B cell (primary cell): ENCODE data around the gene MAMLD1. TPM values are rescaled to one million over a fixed set of nuclear protein-coding genes. Genes with fewer than 3 reads are reported as not detected.

Experiments used
- ATAC-seq: fragments of 200-7000 bp; cut with Tn5 transposase; one replicate; pipeline ENCODE4 v1.10.0; 2021; ENCODE audit warnings: low read depth, mild to moderate bottlenecking, moderate number of reproducible peaks, moderate library complexity
- CTCF ChIA-PET: fragments of 350-600 bp; sonication (Branson Sonifier 250); formaldehyde crosslinking; loops from one replicate; lab custom pipeline; 2021; ENCODE audit warnings: antibody characterized with exemption, inconsistent platforms; lab: Charles Lee
- POLR2A ChIA-PET: fragments of 350-600 bp; sonication (Branson Sonifier 250); formaldehyde crosslinking; loops from one replicate; lab custom pipeline; 2021; ENCODE audit warnings: antibody characterized with exemption; lab: Charles Lee
- DNase-seq: peaks from one replicate; pipeline ENCODE4 v3.0.0; 2013
- H2AFZ ChIP-seq: 2 replicates; pipeline ENCODE4 v1.6.1; 2012; ENCODE audit warnings: mild to moderate bottlenecking, low read depth, low read length; ENCODE audit not compliant: insufficient read depth, poor library complexity, severe bottlenecking
- H3K27ac ChIP-seq, 2 donors: 1 replicate in 1 of 2; 2 replicates in 1 of 2; pipeline ENCODE4 v1.5.1; 2012 to 2013; ENCODE audit warnings: low read length in 2 of 2, mild to moderate bottlenecking in 2 of 2, moderate library complexity in 1 of 2
- H3K27me3 ChIP-seq, 4 experiments: fragments of 200-600 bp in 1 of 4; sonication (generic) in 1 of 4; replicated peaks in 1 of 4; 1 replicate in 2 of 4; 2 replicates in 2 of 4; pipeline versions ENCODE4 v1.6.1 to v1.7.0; 2013 to 2016; ENCODE audit warnings: low read length in 3 of 4, mild to moderate bottlenecking in 2 of 4, mixed read lengths in 1 of 4, moderate library complexity in 1 of 4; ENCODE audit not compliant: insufficient read depth in 4 of 4, control insufficient read depth in 3 of 4; ENCODE audit errors: control extremely low read depth in 1 of 4
- H3K36me3 ChIP-seq, 2 experiments: replicated peaks in 1 of 2; 1 replicate in 1 of 2; 2 replicates in 1 of 2; pipeline versions ENCODE4 v1.6.1 to v1.7.1; 2013; ENCODE audit warnings: low read length in 1 of 2; ENCODE audit not compliant: insufficient read depth in 2 of 2, control insufficient read depth in 1 of 2; ENCODE audit errors: control extremely low read depth in 1 of 2, extremely low read depth in 1 of 2
- H3K4me1 ChIP-seq, 2 donors: fragments of 200-600 bp in 1 of 2; sonication (generic) in 1 of 2; 1 replicate in 1 of 2; 2 replicates in 1 of 2; pipeline versions ENCODE4 v1.5.1 to v1.6.1; 2013 to 2017; ENCODE audit warnings: low read length in 2 of 2; ENCODE audit not compliant: control insufficient read depth in 2 of 2, insufficient read depth in 2 of 2
- H3K4me2 ChIP-seq: replicated peaks from 2 replicates; pipeline ENCODE3; 2012; ENCODE audit warnings: mild to moderate bottlenecking, low read depth, low read length; ENCODE audit not compliant: poor library complexity, severe bottlenecking
- H3K4me3 ChIP-seq, 5 experiments: fragments of 200-600 bp in 1 of 5; sonication (generic) in 1 of 5; 1 replicate in 3 of 5; 2 replicates in 2 of 5; pipeline versions ENCODE4 v1.5.1 to v1.7.0; 2011 to 2016; ENCODE audit warnings: low read length in 4 of 5, mild to moderate bottlenecking in 4 of 5, low read depth in 2 of 5, control low read depth in 1 of 5, moderate library complexity in 1 of 5; ENCODE audit not compliant: insufficient read depth in 1 of 5; ENCODE audit errors: control extremely low read depth in 1 of 5, extremely low read depth in 1 of 5
- H3K79me2 ChIP-seq: fragments of 200-600 bp; sonication (generic); one replicate; pipeline ENCODE4 v1.6.0; 2016; ENCODE audit warnings: low read length; ENCODE audit not compliant: control insufficient read depth, insufficient read depth
- H3K9ac ChIP-seq: fragments of 200-600 bp; sonication (generic); 2 replicates; pipeline ENCODE4 v1.6.1; 2017; ENCODE audit warnings: mild to moderate bottlenecking, low read length, moderate library complexity
- H3K9me3 ChIP-seq, 3 donors: one replicate each; pipeline versions ENCODE4 v1.6.1 to v1.7.1; 2013; ENCODE audit warnings: low read length in 2 of 3; ENCODE audit not compliant: control insufficient read depth in 2 of 3, insufficient read depth in 1 of 3; ENCODE audit errors: control extremely low read depth in 1 of 3
- H4K20me1 ChIP-seq: 2 replicates; pipeline ENCODE4 v1.6.0; 2012; ENCODE audit warnings: mild to moderate bottlenecking, low read length; ENCODE audit not compliant: insufficient read depth, control insufficient read depth, poor library complexity, severe bottlenecking
- H3K27ac Mint-ChIP-seq: one replicate; pipeline ENCODE4 v1.8.0; 2021; ENCODE audit warnings: mixed read lengths
- H3K27me3 Mint-ChIP-seq: one replicate; pipeline ENCODE4 v1.8.0; 2021; ENCODE audit warnings: mixed read lengths
- H3K4me1 Mint-ChIP-seq: one replicate; pipeline ENCODE4 v1.8.0; 2021; ENCODE audit warnings: mixed read lengths
- H3K4me3 Mint-ChIP-seq: one replicate; pipeline ENCODE4 v1.8.0; 2021; ENCODE audit warnings: mixed read lengths
- H3K9me3 Mint-ChIP-seq: one replicate; pipeline ENCODE4 v1.8.0; 2022; ENCODE audit warnings: mixed read lengths; ENCODE audit not compliant: insufficient read depth
- EZH2 ChIP-seq: IDR thresholded peaks from 2 replicates; pipeline ENCODE4 v1.6.1; 2012; ENCODE audit warnings: borderline replicate concordance, low read depth, mild to moderate bottlenecking, moderate library complexity, low read length; ENCODE audit not compliant: insufficient read depth, poor library complexity, severe bottlenecking
- WGBS: methylation state at CpG from one replicate; pipeline ENCODE4 v1.1.5; 2013; ENCODE audit warnings: missing lambda C conversion rate; ENCODE audit not compliant: insufficient coverage; 5-methylcytosine and 5-hydroxymethylcytosine counted together
- intact Hi-C: fragments of 100-400 bp; cut with micrococcal nuclease; formaldehyde crosslinking; loops from one replicate; pipeline ENCODE4 v1.10.0; 2022
- polyA plus RNA-seq: library from polyadenylated mRNA; depleted of rRNA; stranded (reverse); fragments of >200 nt; gene quantifications from 2 replicates; pipeline ENCODE4 v1.2.3, GENCODE V29; 2012
- total RNA-seq, 2 donors: library from RNA; stranded (reverse); fragments of 120-200 nt in 1 of 2; gene quantifications; 1 replicate in 1 of 2; 2 replicates in 1 of 2; pipeline versions ENCODE4 v1.2.3 to v1.2.4, GENCODE V29; 2013 to 2022
- TF ChIP-seq, protein P1 (sequence below): fragments of 200-600 bp; IDR thresholded peaks from one replicate; pipeline ENCODE4 v1.8.0; 2022; ENCODE audit warnings: antibody characterized with exemption, mild to moderate bottlenecking

The MAMLD1 gene
- total and polyA plus RNA-seq, 2 donors (not counting 1 experiment from before 2014, with no cell fraction given): 1.4 to 1.9 TPM

GRCh38 chrX:150489359-150490015 lies 126.4 kb downstream of the MAMLD1 start:
- intact Hi-C loops: loop anchor here (5.0 kb wide), 1 partner anchor 527 kb away; no protein-coding TSS in a partner anchor
- no peak overlapping the region for H3K27ac ChIP-seq
- H3K4me1 ChIP-seq: no peaks in the 10 kb centered on the region
- 89% methylated on average over 4 of the region's 6 CpGs for WGBS
- no peaks in the 10 kb centered on the region for H3K9me3 Mint-ChIP-seq
- ATAC-seq (no peak), DNase-seq (no peak)
- no peaks in the 10 kb centered on the region for H3K36me3 ChIP-seq
- no peaks in the 10 kb centered on the region for H4K20me1 ChIP-seq
- H3K9ac ChIP-seq: no peak overlapping the region
- no peaks in the 10 kb centered on the region for H3K9me3 ChIP-seq
- no peaks in the 10 kb centered on the region for H3K27me3 ChIP-seq
- TF ChIP-seq, protein P1, sequence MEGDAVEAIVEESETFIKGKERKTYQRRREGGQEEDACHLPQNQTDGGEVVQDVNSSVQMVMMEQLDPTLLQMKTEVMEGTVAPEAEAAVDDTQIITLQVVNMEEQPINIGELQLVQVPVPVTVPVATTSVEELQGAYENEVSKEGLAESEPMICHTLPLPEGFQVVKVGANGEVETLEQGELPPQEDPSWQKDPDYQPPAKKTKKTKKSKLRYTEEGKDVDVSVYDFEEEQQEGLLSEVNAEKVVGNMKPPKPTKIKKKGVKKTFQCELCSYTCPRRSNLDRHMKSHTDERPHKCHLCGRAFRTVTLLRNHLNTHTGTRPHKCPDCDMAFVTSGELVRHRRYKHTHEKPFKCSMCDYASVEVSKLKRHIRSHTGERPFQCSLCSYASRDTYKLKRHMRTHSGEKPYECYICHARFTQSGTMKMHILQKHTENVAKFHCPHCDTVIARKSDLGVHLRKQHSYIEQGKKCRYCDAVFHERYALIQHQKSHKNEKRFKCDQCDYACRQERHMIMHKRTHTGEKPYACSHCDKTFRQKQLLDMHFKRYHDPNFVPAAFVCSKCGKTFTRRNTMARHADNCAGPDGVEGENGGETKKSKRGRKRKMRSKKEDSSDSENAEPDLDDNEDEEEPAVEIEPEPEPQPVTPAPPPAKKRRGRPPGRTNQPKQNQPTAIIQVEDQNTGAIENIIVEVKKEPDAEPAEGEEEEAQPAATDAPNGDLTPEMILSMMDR: no peak
- TF ChIP-seq EZH2: no peak
- H3K27ac Mint-ChIP-seq: no peak overlapping the region
- H3K27me3 Mint-ChIP-seq: no peaks in the 10 kb centered on the region
- no peaks in the 10 kb centered on the region for H3K4me1 Mint-ChIP-seq
- H3K79me2 ChIP-seq: no peaks in the 10 kb centered on the region
- H2AFZ ChIP-seq: no peak overlapping the region
- H3K4me3 Mint-ChIP-seq: no peak overlapping the region
- no peak overlapping the region for H3K4me3 ChIP-seq
- CTCF ChIA-PET: no interaction called here
- POLR2A ChIA-PET: no interaction called here
- H3K4me2 ChIP-seq: no peak overlapping the region

DNA sequence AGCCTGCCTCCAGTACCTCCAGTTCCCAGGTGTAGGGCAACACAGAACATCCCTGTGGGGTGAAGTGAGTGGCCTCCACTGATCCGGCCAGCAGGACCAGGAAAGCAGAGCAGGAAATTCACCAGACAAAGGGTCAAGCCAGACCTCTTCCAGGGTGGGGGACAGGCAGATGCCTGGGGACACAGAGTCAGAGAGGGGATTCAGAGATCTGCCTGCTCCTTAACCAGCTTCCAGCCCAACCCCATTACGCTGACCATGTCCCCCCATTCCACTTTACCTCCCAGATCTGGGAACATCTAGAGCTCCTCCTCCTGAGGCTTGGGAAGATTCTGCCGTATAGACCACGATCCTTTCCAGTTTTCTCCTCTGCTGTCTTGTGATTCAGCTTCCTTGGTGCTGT lies 132.4 kb downstream of the MAMLD1 start:
- H3K27ac Mint-ChIP-seq: no peak overlapping the region

More for the DNA sequence above, 132.4 kb downstream of the MAMLD1 start:
- ATAC-seq: no peak
- Mint-ChIP-seq H3K4me1 (no peaks in the 10 kb centered on the region), H3K4me3 (no peak overlapping the region), H3K9me3 (no peaks in the 10 kb centered on the region), H3K27me3 (no peaks in the 10 kb centered on the region)
- Histone ChIP-seq H3K9me3 (no peaks in the 10 kb centered on the region), H3K4me3 (no peak overlapping the region), H3K36me3 (no peaks in the 10 kb centered on the region), H3K9ac (no peak overlapping the region), H3K4me2 (no peak overlapping the region), H3K27ac (no peak overlapping the region), H3K4me1 (no peaks in the 10 kb centered on the region), H4K20me1 (no peaks in the 10 kb centered on the region), H3K79me2 (no peaks in the 10 kb centered on the region), H3K27me3 (peaks cover 0 to 2% (median 0%) of the 10 kb centered on the region in 4 experiments), H2AFZ (no peak overlapping the region)
- WGBS: no CpG with 5 or more reads among the region's 4 CpGs
- ChIA-PET POLR2A (no interaction called here), CTCF (no interaction called here)
- TF ChIP-seq EZH2: no peak
- intact Hi-C loops: no loop called here
- DNase-seq: no peak
